8988T (cell line): Measurements from ENCODE around the gene CDKN2AIPNL.
A peak's percentile ranks its signal among the peaks of the same experiment; 100 is the strongest.
"Not testable (repeated sequence)": the region's sequence is repeated elsewhere in the genome, so short reads cannot be mapped to it uniquely, and the experiment has no call there.

Experiments used
- DNase-seq: peaks from one replicate; pipeline ENCODE4 v3.0.0; 2011

The CDKN2AIPNL gene

DNA sequence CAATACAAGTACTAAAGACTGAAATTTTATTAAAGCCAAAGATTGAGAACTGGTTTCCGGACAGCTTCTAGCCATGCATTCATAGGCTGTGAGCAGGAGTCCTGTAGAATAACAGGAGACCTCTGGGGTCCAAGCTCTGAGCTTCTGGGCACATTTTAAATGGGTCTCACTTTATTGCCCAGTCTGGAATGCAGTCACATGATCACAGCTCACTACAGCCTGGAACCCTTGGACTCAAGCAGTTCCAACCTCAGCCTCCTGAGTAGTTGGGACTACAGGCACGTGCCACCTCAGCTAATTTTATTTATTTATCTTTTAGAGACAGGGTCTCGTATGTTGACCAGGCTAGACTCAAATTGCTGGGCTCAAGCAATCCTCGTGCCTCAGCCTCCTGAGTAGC lies 15.4 kb downstream of the CDKN2AIPNL start:
- no peak for DNase-seq

- DNase-seq = no peak
Measured at GRCh38 chr5:134394932-134395331, 16.7 kb downstream of the CDKN2AIPNL start.

GRCh38 chr5:134392301-134392700 lies 19.4 kb downstream of the CDKN2AIPNL start:
- no peak for DNase-seq

GRCh38 chr5:134387443-134387842 lies 24.2 kb downstream of the CDKN2AIPNL start:
- no peak for DNase-seq

DNA sequence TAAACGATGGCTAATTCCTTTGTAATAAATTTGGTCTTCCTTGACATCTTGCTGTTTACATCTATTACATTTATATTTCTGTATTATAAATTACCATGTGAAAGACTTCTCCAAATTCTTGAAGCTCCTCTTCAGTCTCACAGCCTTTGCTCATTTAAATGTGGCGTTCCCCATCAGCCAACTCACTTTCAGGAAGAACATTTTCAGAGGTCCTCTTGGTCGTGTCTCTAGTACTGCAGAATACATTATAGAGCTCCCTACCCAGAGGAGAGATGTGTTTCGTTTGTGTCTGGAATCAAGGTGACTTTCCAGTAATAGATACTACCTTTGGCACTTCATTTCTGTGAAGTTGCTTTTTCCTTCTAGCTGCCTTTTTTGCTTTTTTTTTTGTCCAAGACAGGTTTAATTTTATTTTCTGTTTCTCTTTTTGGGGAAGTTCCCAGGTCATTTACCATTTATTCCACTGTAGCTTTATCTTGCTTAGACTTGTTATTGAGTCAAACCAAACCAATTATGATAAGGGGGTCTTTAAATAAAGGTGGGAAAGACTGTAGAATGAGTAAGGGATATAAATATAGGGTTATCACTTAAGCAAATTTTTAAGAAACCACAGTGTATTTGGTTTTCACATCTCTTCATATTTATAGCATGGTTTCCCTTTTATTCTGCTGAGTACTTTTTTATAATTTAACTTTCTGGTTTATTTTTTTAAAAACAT lies 27.5 kb downstream of the CDKN2AIPNL start:
- no peak for DNase-seq

DNA sequence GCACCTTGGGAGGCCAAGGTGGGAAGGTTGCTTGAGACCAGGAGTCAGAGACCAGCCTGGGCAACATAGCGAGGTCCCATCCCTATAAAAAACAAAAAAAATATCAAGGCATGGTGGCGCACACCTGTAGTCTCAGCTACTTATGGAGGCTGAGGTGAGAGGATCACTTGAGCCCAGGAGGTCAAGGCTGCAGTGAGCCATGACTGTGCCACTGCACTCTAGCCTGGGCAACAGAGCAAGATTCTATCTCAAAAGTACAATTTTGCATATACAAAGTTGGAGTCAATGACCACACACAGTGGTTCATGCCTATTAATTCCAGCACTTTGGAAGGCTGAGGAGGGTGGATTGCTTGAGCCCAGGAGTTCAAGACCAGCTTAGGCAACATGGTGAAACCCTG lies 29.5 kb downstream of the CDKN2AIPNL start:
- DNase-seq = not testable (repeated sequence)

DNA sequence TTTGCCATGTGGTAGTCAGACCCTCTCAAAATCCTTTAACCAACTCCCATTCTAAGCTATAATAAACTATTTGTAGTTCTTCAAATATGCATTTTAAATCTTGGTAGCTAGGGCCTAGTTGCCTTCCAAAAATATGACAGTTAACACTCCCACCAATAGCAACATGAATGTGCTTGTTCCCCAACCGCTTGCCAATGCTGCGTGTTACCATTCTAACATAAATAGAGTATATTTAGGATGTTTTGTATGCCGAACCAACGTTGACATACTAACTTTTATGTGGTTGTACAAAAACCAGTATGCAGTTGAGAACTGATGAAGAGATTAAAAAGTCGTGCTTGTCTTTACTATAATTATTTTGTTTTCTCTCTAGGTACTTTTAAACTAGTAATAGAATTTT lies 31.3 kb downstream of the CDKN2AIPNL start:
- no peak for DNase-seq

- DNase-seq = no peak
Measured at GRCh38 chr5:134374232-134374631, 37.4 kb downstream of the CDKN2AIPNL start.

DNA sequence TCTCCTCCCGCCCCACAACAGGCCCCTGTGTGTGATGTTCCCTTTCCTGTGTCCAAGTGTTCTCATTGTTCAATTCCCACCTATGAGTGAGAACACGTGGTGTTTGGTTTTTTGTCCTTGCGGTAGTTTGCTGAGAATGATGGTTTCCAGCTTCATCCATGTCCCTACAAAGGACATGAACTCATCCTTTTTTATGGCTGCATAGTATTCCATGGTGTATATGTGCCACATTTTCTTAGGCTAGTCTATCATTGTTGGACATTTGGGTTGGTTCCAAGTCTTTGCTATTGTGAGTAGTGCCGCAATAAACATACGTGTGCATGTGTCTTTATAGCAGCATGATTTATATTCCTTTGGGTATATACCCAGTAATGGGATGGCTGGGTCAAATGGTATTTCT lies 38.0 kb downstream of the CDKN2AIPNL start:
- DNase-seq = not testable (repeated sequence)

DNA sequence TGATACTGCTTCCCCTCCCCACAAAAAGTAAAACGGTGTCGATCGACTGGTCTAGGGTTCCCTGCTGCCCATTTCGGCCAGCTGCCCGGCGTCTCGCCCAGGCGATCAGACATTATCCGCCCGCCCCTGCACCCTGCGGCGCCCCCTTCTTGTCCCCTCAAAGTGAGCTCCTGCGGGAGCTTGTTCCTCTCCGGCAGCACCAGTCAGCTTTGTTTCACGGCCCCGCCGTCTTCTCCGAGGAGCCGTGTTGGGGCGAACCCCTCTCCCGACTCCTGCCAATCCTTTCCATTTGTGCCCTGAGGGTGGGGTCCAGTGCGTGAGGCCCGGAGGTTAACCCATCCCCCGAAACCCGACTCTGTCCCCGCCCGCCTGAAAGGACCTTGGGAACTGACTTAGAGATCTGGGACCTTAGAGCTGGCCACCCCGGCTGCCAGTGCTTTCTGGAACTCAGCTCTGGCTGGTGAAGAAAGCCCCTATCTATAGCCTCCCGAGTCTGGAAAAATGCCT lies 39.8 kb downstream of the CDKN2AIPNL start:
- no peak for DNase-seq

GRCh38 chr5:134370871-134371833 lies 40.5 kb downstream of the CDKN2AIPNL start, which contains the start of gene UBE2B:
Gene UBE2B (plus strand): TSS chr5:134371569. CDS start chr5:134371596, 27 bp downstream.
- DNase-seq = peak; percentile 82

GRCh38 chr5:134370311-134370870 lies 41.3 kb downstream of the CDKN2AIPNL start:
- no peak for DNase-seq

DNA sequence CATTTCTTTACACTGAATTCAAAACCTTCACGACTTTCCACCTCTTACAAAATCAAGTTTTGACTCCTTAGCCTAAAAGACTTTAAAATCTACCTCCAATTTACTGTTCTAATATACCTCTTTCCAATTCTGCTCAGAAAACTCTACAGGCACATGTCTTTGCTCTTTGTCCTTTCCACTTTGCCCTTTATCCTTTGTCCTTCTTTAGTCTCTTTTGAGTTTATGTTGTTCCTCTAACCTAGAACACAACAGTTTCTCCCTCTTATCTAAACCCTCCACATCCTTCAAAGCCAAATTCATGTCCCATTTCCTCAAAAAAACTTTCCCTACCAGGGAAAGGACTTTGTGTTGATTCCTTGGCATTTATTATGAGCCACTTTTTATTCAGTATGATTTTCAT lies 46.1 kb downstream of the CDKN2AIPNL start:
- no peak for DNase-seq

GRCh38 chr5:134355681-134356080 lies 56.0 kb downstream of the CDKN2AIPNL start:
- no peak for DNase-seq
